ENCODE measurements around the gene SLC17A8.
A peak's percentile ranks its signal among the peaks of the same experiment; 100 is the strongest.

SLC17A8 gene

GRCh38 chr12:100371146-100371545 lies 14.3 kb downstream of the SLC17A8 start:
- DNase-seq (ENCODE audit: low read depth), result no peak

- no peak for DNase-seq (ENCODE audit: low read depth)
Observed at GRCh38 chr12:100372853-100373640, 16.2 kb downstream of the SLC17A8 start.

GRCh38 chr12:100375038-100375735 lies 18.3 kb downstream of the SLC17A8 start:
- peak; percentile 24 for DNase-seq (ENCODE audit: low read depth)

- no peak for DNase-seq (ENCODE audit: low read depth)
Observed at GRCh38 chr12:100376161-100376560, 19.3 kb downstream of the SLC17A8 start.

GRCh38 chr12:100381379-100381778 lies 24.5 kb downstream of the SLC17A8 start:
- no peak for DNase-seq (ENCODE audit: low read depth)

- no peak for DNase-seq (ENCODE audit: low read depth)
Observed at GRCh38 chr12:100382338-100382737, 25.5 kb downstream of the SLC17A8 start.

GRCh38 chr12:100383586-100384558 lies 27.0 kb downstream of the SLC17A8 start:
- no peak for DNase-seq (ENCODE audit: low read depth)

GRCh38 chr12:100384559-100384935 lies 27.7 kb downstream of the SLC17A8 start:
- no peak for DNase-seq (ENCODE audit: low read depth)

- no peak for DNase-seq (ENCODE audit: low read depth)
Observed at GRCh38 chr12:100388382-100388781, 31.5 kb downstream of the SLC17A8 start.

- DNase-seq (ENCODE audit: low read depth), result no peak
Observed at GRCh38 chr12:100391856-100392255, 35.0 kb downstream of the SLC17A8 start.

- no peak for DNase-seq (ENCODE audit: low read depth)
Observed at GRCh38 chr12:100393200-100393599, 36.3 kb downstream of the SLC17A8 start.

GRCh38 chr12:100395811-100396210 lies 38.9 kb downstream of the SLC17A8 start:
- no peak for DNase-seq (ENCODE audit: low read depth)

- DNase-seq (ENCODE audit: low read depth), result no peak
Observed at GRCh38 chr12:100398307-100398706, 41.4 kb downstream of the SLC17A8 start.

GRCh38 chr12:100399095-100399494 lies 42.2 kb downstream of the SLC17A8 start:
- no peak for DNase-seq (ENCODE audit: low read depth)

GRCh38 chr12:100401660-100402059 lies 44.8 kb downstream of the SLC17A8 start:
- DNase-seq (ENCODE audit: low read depth), result no peak

GRCh38 chr12:100402763-100403162 lies 45.9 kb downstream of the SLC17A8 start:
- no peak for DNase-seq (ENCODE audit: low read depth)

GRCh38 chr12:100403446-100403845 lies 46.6 kb downstream of the SLC17A8 start:
- DNase-seq (ENCODE audit: low read depth), result no peak

GRCh38 chr12:100404769-100405407 lies 48.0 kb downstream of the SLC17A8 start:
- DNase-seq (ENCODE audit: low read depth), result no peak

GRCh38 chr12:100413001-100413400 lies 56.1 kb downstream of the SLC17A8 start:
- no peak for DNase-seq (ENCODE audit: low read depth)

GRCh38 chr12:100414739-100415138 lies 57.9 kb downstream of the SLC17A8 start:
- DNase-seq (ENCODE audit: low read depth), result no peak

GRCh38 chr12:100422646-100423045 lies 65.8 kb downstream of the SLC17A8 start:
- DNase-seq (ENCODE audit: low read depth), result no peak

- no peak for DNase-seq (ENCODE audit: low read depth)
Observed at GRCh38 chr12:100426145-100426544, 69.3 kb downstream of the SLC17A8 start.

Measured in GM04503 (cell line).